ENCODE measurements around the gene IL1RAPL1.

Gene IL1RAPL1

DNA sequence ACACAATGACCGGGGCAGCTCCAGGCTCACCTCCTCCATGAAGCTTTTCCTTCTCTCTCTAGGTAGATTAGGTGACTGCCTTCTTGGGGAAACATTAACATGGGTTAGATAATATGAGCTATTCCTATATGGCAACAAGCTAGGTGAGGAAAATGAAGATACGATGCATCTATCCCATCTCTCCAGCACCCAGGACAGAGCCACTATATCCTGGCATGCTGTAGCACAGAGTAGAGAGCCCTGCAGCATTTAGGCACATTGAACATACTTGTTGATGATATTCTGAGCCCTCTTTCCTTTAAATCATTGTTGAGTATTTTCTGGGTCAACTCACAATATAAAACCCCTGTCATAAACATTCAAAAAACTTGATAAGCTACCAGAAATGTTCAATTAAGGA, 1133.9 kb downstream of the IL1RAPL1 start:
- Histone ChIP-seq H3K9ac (no peak overlapping the region), H3K27me3 (no peaks in the 10 kb centered on the region), H3K9me3 (replicated peaks in 1 of 11) (no peaks in the 10 kb centered on the region), H3K4me3 (no peak overlapping the region), H3K4me1 (no peaks in the 10 kb centered on the region), H3K27ac (no peak overlapping the region), H3K36me3 (no peaks in the 10 kb centered on the region), H4K20me1 (no peaks in the 10 kb centered on the region), H3K4me2 (no peak overlapping the region)
- TF ChIP-seq Cebpa-rat (IDR thresholded peaks at IDR 0.05), result no peak

DNA sequence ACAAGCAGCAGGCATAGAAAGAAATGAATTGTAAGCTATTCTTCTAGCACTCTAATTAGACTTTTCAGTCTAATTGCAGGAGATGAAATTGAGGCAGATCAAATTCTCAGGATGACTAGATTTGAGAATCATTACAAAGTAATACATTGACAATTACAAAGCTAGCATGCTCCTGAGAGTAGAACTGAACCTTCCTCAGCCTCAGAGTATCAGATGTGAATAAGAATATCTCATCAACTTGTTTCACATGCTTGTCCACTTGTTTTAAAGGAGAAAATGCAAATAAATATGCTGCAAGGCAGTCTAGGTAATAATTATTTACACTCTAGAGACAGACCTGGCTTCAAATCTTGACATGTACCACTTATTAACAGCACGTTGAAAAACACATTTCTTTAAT, 1137.1 kb downstream of the IL1RAPL1 start:
- no peaks in the 10 kb centered on the region for H3K4me1 ChIP-seq
- H3K36me3 ChIP-seq, result no peaks in the 10 kb centered on the region
- no peaks in the 10 kb centered on the region for H4K20me1 ChIP-seq
- no peak overlapping the region for H3K4me3 ChIP-seq
- no peaks in the 10 kb centered on the region for H3K9me3 ChIP-seq (replicated peaks in 1 of 11)
- H3K27ac ChIP-seq, result no peak overlapping the region
- no peak for TF ChIP-seq Cebpa-rat (IDR thresholded peaks at IDR 0.05)
- H3K4me2 ChIP-seq, result no peak overlapping the region
- H3K27me3 ChIP-seq, result no peaks in the 10 kb centered on the region
- no peak overlapping the region for H3K9ac ChIP-seq

DNA sequence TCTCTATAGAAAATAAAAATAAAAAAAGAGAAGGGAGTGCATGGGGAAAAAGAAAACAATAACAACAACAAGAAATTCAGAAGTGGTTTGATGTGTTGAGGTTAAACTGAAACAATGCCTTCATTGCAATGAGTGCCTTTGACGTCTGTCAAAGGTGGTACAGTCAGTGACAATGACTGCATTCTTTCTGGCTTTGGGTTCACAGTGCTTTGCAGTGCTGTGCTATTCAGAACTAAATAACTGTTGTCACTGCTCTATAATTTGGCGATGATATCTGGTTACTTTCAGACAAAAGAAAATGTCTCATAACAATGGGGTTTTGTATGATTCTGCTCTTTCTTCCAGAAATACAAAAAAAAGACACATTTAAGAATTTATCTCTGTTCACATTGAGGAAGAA, 1139.6 kb downstream of the IL1RAPL1 start:
- Histone ChIP-seq H3K9ac (no peak overlapping the region), H3K4me1 (no peaks in the 10 kb centered on the region), H3K9me3 (replicated peaks in 1 of 11) (no peaks in the 10 kb centered on the region), H3K27ac (no peak overlapping the region), H3K36me3 (no peaks in the 10 kb centered on the region), H3K4me3 (no peak overlapping the region), H3K27me3 (no peaks in the 10 kb centered on the region), H4K20me1 (no peaks in the 10 kb centered on the region), H3K4me2 (no peak overlapping the region)
- TF ChIP-seq Cebpa-rat (IDR thresholded peaks at IDR 0.05), result no peak

DNA sequence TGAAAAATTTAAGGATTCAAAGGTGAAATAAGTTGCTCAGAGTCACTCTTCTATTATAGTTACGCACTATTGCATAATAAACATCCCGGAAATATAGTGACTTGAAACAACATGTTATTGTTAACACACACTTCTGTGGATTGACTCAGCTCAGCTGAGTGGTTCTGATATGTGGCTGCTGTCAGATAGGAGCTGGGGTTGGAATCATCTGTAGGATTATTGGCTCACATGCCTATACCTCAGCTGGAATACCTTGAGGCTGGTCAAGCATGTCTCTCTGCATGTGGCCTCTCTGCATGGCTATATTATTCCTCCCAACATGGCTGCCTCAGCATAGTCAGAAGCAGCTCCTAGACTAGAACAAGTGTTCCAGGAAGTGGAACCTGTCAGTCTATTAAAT, 1141.4 kb downstream of the IL1RAPL1 start:
- no peak overlapping the region for H3K9ac ChIP-seq
- no peaks in the 10 kb centered on the region for H3K4me1 ChIP-seq
- no peak overlapping the region for H3K27ac ChIP-seq
- no peaks in the 10 kb centered on the region for H3K9me3 ChIP-seq (replicated peaks in 1 of 11)
- no peaks in the 10 kb centered on the region for H4K20me1 ChIP-seq
- no peak overlapping the region for H3K4me2 ChIP-seq
- H3K36me3 ChIP-seq, result no peaks in the 10 kb centered on the region
- no peaks in the 10 kb centered on the region for H3K27me3 ChIP-seq
- peak in 1 of 11 experiments; percentile 11; a peak in 1 of 22 replicates for TF ChIP-seq Cebpa-rat (IDR thresholded peaks at IDR 0.05)
- H3K4me3 ChIP-seq, result no peak overlapping the region

DNA sequence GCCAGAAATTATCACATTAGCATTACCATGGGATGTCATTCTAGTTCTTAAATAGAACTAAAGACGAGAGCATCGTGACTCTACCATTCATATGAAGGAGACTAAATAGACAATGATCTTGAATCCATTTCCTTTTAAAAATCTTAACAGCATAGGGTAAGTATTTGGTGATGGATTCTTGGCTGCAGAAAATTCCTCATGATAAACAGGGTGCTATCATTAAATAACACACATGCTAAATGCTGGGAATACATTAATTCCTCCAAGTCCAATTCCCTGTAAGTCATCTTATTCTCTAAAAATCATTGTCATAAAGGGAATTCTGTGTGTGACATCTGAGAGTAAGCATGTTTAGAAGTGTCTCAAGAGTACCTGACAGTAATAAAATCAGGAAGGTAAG, 1157.7 kb downstream of the IL1RAPL1 start:
- TF ChIP-seq Cebpa-rat (IDR thresholded peaks at IDR 0.05), result no peak
- H4K20me1 ChIP-seq, result no peaks in the 10 kb centered on the region
- H3K9ac ChIP-seq, result no peak overlapping the region

DNA sequence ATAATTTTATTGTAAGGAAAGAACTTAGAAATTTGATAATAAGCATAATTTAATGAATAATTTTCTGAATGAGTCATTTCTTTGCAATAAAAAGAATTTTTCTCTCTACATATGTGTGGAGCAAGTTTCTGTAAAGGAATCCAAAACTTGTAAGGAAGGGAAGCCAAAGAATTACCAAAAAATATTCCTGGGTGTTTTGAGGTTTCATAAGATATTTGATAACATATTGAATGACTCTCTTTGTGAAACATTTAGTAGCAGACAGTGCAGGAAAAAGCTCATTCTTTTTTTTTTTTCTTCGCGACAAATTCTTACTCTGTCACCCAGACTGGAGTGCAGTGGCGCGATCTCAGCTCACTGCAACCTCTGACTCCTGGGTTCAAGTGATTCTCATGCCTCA, 1159.1 kb downstream of the IL1RAPL1 start:
- Histone ChIP-seq H3K27ac (no peak overlapping the region), H3K27me3 (no peaks in the 10 kb centered on the region), H4K20me1 (no peaks in the 10 kb centered on the region), H3K4me1 (no peaks in the 10 kb centered on the region), H3K4me3 (no peak overlapping the region), H3K4me2 (no peak overlapping the region), H3K9ac (no peak overlapping the region), H3K36me3 (no peaks in the 10 kb centered on the region), H3K9me3 (replicated peaks in 1 of 11) (no peaks in the 10 kb centered on the region)
- no peak for TF ChIP-seq Cebpa-rat (IDR thresholded peaks at IDR 0.05)

More for the DNA sequence above, 1157.7 kb downstream of the IL1RAPL1 start:
- Histone ChIP-seq H3K4me3 (no peak overlapping the region), H3K27ac (no peak overlapping the region), H3K27me3 (no peaks in the 10 kb centered on the region), H3K4me1 (no peaks in the 10 kb centered on the region), H3K9me3 (replicated peaks in 1 of 11) (no peaks in the 10 kb centered on the region), H3K36me3 (no peaks in the 10 kb centered on the region), H3K4me2 (no peak overlapping the region)

DNA sequence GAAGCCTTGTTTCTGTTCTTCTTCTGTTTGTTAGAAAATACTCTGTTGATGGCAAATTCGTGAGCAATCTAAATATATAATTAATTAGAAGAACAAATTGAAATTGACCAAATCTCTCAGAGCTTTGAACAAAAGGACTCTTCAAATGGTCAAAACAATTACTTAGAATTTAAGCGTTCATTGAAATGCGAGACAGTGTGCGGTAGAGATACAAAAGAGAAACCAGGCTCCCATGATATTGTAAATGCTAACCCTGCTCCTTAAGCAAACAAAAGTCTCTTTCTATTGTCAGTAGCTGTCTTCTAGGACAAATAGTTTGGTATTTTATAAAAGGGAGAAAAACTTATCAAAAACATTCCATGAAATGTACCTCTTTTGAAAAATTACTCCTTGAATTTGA, 1174.8 kb downstream of the IL1RAPL1 start:
- Histone ChIP-seq H3K9ac (no peak overlapping the region), H3K27ac (no peak overlapping the region), H3K4me3 (no peak overlapping the region), H3K27me3 (no peaks in the 10 kb centered on the region), H3K36me3 (no peaks in the 10 kb centered on the region), H3K9me3 (replicated peaks in 1 of 11) (no peaks in the 10 kb centered on the region), H3K4me1 (no peaks in the 10 kb centered on the region), H3K4me2 (no peak overlapping the region), H4K20me1 (no peaks in the 10 kb centered on the region)
- TF ChIP-seq Cebpa-rat (IDR thresholded peaks at IDR 0.05), result no peak

DNA sequence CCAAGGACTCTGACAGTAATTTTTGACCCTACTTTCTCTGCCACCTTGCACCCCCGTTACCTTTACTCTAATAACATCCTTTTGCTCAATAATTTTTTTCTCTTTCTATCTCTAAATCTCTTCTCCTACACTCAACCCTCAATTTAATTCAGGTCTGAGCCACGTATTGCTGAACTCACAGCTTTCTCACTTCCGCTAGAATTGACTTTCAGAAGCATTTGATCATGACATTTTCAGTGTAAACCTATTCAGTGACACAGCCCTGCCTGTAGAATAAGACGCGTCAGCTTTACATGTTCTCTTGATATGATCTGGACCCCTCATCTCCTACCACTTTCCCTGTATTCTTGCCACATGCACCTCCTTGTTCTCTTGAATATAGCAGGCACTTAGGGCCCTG, 1188.6 kb downstream of the IL1RAPL1 start:
- no peak overlapping the region for H3K4me3 ChIP-seq
- H3K9ac ChIP-seq, result no peak overlapping the region
- H3K27ac ChIP-seq, result no peak overlapping the region
- H3K36me3 ChIP-seq, result no peaks in the 10 kb centered on the region
- H3K4me1 ChIP-seq, result no peaks in the 10 kb centered on the region
- H3K27me3 ChIP-seq, result no peaks in the 10 kb centered on the region
- H4K20me1 ChIP-seq, result no peaks in the 10 kb centered on the region
- no peak overlapping the region for H3K4me2 ChIP-seq
- TF ChIP-seq Cebpa-rat (IDR thresholded peaks at IDR 0.05), result no peak
- peaks cover 0 to 5% (median 0%) of the 10 kb centered on the region in 11 experiments; a peak in 2 of 22 replicates for H3K9me3 ChIP-seq (replicated peaks in 1 of 11)

DNA sequence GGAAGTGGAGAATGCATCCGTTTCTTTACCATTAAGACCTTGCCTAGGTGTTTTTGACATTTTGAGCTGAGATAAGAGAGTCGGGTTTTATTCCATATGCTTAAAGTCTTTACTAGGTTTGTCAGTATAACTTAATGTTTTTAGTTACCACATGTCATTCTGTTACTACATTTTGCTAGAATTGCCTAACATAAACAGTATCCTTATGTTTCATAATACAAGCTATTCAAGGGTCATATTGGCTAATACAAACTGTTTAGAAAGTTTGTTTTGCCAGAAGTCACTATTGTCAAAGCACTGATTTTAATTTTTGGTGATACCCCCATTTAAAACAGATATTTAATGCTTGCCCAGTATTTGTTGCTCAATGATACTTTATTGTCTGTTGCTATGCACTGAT, 1200.4 kb downstream of the IL1RAPL1 start:
- no peak overlapping the region for H3K27ac ChIP-seq
- no peaks in the 10 kb centered on the region for H3K36me3 ChIP-seq
- no peak overlapping the region for H3K9ac ChIP-seq
- H3K4me3 ChIP-seq, result no peak overlapping the region
- H3K27me3 ChIP-seq, result no peaks in the 10 kb centered on the region
- no peaks in the 10 kb centered on the region for H3K9me3 ChIP-seq (replicated peaks in 1 of 11)
- H3K4me1 ChIP-seq, result no peaks in the 10 kb centered on the region
- H4K20me1 ChIP-seq, result no peaks in the 10 kb centered on the region
- H3K4me2 ChIP-seq, result no peak overlapping the region
- TF ChIP-seq Cebpa-rat (IDR thresholded peaks at IDR 0.05), result no peak

DNA sequence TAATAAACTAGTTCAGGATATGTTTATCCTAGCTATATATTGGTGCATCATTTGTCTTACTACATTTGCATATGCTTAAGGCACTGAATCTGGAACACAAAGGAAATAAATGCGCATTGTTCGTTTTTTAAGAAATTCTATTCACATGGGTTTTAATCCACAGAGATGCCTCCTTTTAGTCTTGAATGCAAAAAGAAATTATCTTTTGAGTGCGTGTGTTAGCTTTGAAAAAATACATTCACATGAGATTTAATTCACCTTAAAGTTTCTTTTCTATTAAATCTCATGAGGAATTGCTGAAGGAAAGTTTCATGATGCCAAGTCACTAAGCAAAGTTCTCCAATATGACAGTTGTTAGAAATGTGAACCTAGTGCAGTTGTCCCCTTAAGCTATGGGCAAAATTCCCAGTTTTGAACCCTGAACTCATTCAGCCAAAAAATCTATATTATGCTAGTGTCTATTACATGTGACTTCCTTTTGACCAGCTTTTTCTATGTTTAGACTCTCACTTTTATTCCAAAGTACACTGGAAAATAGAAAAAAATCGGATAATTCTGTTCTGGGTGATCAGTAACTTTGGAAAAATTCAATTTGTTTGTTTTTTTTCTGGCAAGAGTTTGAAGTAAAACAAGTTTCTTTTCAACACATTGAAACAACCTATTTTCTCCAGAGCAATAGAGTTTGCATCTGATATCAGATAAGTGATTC, 1201.9 kb downstream of the IL1RAPL1 start:
- Histone ChIP-seq H3K27ac (no peak overlapping the region), H3K4me1 (no peaks in the 10 kb centered on the region), H4K20me1 (no peaks in the 10 kb centered on the region), H3K9me3 (replicated peaks in 1 of 11) (no peaks in the 10 kb centered on the region), H3K4me3 (no peak overlapping the region), H3K9ac (no peak overlapping the region), H3K27me3 (no peaks in the 10 kb centered on the region), H3K4me2 (no peak overlapping the region), H3K36me3 (no peaks in the 10 kb centered on the region)
- no peak for TF ChIP-seq Cebpa-rat (IDR thresholded peaks at IDR 0.05)
